ENCODE measurements around the gene HIPK2.

The HIPK2 gene

GRCh38 chr7:139733751-139734150 lies 44.0 kb downstream of the HIPK2 start:
- no peak for DNase-seq

GRCh38 chr7:139732471-139733167 lies 45.2 kb downstream of the HIPK2 start:
- no peak for DNase-seq

- DNase-seq = no peak
Measured at GRCh38 chr7:139731802-139732470, 45.9 kb downstream of the HIPK2 start.

GRCh38 chr7:139730746-139731612 lies 46.8 kb downstream of the HIPK2 start:
- no peak for DNase-seq

- DNase-seq = no peak
Measured at GRCh38 chr7:139728203-139728602, 49.6 kb downstream of the HIPK2 start.

GRCh38 chr7:139727151-139727705 lies 50.6 kb downstream of the HIPK2 start:
- DNase-seq = no peak

GRCh38 chr7:139726485-139726869 lies 51.3 kb downstream of the HIPK2 start:
- DNase-seq = no peak

- no peak for DNase-seq
Measured at GRCh38 chr7:139725858-139726484, 51.8 kb downstream of the HIPK2 start.

GRCh38 chr7:139725077-139725476 lies 52.7 kb downstream of the HIPK2 start:
- DNase-seq = no peak

- DNase-seq = no peak
Measured at GRCh38 chr7:139722604-139723003, 55.2 kb downstream of the HIPK2 start.

- no peak for DNase-seq
Measured at GRCh38 chr7:139721821-139722220, 56.0 kb downstream of the HIPK2 start.

- no peak for DNase-seq
Measured at GRCh38 chr7:139721417-139721816, 56.4 kb downstream of the HIPK2 start.

GRCh38 chr7:139720705-139721231 lies 57.0 kb downstream of the HIPK2 start:
- no peak for DNase-seq

GRCh38 chr7:139720186-139720585 lies 57.6 kb downstream of the HIPK2 start:
- DNase-seq = no peak

- no peak for DNase-seq
Measured at GRCh38 chr7:139718859-139719258, 58.9 kb downstream of the HIPK2 start.

GRCh38 chr7:139718141-139718540 lies 59.7 kb downstream of the HIPK2 start:
- DNase-seq = no peak

GRCh38 chr7:139716156-139716942 lies 61.4 kb downstream of the HIPK2 start:
- DNase-seq = no peak

GRCh38 chr7:139715194-139715815 lies 62.5 kb downstream of the HIPK2 start:
- DNase-seq = no peak

- DNase-seq = no peak
Measured at GRCh38 chr7:139714163-139714901, 63.5 kb downstream of the HIPK2 start.

- no peak for DNase-seq
Measured at GRCh38 chr7:139713526-139714162, 64.2 kb downstream of the HIPK2 start.

Measured in NCI-H1694 (cell line).